Colon (tissue), 2 donors: ENCODE data around the gene HLA-C.
"Not testable (repeated sequence)": the region's sequence is repeated elsewhere in the genome, so short reads cannot be mapped to it uniquely, and the experiment has no call there.

Source experiments
- FAIRE-seq: peaks from 2 replicates; lab custom pipeline; 2012; peaks lifted over from hg19 to GRCh38; lab: Jason Lieb, UNC
- donor health status: control.
- donor health status: control.

The HLA-C gene

GRCh38 chr6:31271641-31272357, at the start of gene HLA-C:
Gene HLA-C, minus strand, starts transcription at chr6:31272092. Its CDS starts 21 bp downstream, at chr6:31272071.
- no peak for FAIRE-seq

GRCh38 chr6:31321005-31321707, 49.3 kb upstream of the HLA-C start:
- FAIRE-seq, result no peak

DNA sequence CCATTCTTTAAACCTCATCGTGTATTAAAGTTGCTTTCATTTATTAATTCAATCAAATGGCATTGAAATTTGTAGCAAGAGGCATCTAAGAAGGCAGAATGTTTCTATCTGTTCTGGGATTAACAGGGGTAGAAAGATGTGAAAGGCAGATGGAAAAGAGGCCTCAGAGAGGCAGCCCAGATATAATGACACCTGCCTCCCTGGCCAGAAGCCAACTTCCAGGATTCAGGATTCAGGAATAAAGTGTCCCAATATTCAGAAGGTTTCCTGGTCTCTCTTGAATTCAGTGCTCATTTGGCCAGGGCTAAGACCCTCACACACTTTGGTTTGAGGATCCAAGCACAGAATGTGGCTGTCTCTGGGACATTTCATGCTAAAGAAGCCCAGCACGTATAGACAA, 45.1 kb upstream of the HLA-C start:
- FAIRE-seq, result no peak

DNA sequence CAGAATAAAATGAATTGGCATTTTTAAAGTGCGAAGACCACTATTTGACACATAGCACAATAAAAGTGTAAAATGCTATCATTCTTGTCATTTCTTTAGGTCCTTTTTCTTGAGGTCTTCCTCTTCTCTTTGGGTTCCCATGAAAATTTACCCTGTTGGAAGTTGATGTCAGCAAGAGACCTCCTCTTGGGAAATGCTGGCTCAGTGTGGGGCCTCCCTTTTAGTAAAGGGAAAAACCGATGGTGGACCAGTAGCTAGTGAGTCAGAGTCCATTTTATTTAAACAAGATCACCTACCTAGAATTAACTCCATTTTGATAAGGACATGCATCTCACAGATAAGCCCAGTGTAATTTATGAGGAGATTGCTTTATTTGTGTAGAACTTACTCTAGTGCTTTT, 37.7 kb upstream of the HLA-C start:
- no peak for FAIRE-seq

- no peak for FAIRE-seq
Measured at GRCh38 chr6:31308845-31309175, 36.9 kb upstream of the HLA-C start.

DNA sequence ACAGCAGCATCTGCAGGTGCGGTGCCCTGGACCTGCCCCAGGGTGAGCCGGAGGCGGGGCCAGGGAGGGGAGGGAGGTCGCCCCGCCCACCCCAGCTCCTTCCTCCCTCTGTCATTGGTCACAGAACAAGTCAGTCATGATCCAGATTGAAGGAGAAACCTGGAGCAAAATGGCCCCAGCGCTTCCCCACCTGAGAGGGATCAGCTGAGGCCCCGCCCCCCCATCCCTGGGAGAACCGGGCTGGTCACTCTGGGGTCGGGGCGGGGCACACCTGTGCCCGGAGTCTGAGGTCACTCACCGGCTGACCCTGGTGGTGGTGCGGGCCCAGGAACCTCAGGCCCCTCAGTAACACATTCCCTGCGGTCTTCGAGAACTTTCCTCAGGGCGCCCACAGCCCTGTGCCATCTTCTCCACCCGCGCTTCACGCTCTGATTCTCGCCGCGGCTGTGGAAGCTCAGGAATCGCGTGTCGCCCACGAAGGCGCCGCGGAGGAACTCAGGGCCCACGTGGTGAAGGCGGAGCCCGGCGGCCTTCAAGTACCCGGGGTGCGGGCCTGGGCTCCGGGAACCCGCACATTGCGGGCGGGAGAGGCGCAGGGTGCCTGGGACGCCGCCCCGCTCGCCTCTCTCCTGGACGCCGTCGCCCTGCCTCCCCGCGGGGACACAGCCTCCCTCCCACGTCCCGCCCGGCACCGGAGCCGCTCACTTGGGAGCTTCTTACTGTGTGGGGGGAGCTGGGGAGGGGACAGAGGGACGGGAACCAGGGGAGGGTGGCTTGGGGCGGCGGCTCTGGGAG, 36.4 kb upstream of the HLA-C start:
- no peak for FAIRE-seq

- FAIRE-seq, result no peak
Measured at GRCh38 chr6:31307669-31308049, 35.8 kb upstream of the HLA-C start.

GRCh38 chr6:31305703-31306219, 33.9 kb upstream of the HLA-C start:
- FAIRE-seq, result no peak

- no peak for FAIRE-seq
Measured at GRCh38 chr6:31304683-31305082, 32.8 kb upstream of the HLA-C start.

GRCh38 chr6:31300797-31301196, 28.9 kb upstream of the HLA-C start:
- FAIRE-seq, result no peak

GRCh38 chr6:31299947-31300346, 28.1 kb upstream of the HLA-C start:
- FAIRE-seq, result no peak

DNA sequence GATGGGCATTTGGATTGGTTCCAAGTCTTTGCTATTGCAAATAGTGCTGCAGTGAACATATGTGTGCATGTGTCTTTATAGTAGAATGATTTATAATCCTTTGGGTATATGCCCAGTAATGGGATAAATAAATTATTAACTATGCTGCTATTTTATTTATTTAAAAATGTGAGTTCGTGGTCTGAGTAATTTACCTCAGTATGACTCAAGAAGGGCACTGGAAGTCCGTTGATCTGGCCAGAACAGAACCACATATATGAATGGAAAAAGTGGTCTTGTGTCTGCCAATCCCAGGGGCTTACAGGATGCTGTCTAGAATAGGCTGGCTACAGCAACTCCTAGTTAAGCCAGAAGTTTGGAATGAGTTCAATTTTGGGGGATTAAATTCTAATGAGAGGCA, 27.6 kb upstream of the HLA-C start:
- FAIRE-seq, result no peak

DNA sequence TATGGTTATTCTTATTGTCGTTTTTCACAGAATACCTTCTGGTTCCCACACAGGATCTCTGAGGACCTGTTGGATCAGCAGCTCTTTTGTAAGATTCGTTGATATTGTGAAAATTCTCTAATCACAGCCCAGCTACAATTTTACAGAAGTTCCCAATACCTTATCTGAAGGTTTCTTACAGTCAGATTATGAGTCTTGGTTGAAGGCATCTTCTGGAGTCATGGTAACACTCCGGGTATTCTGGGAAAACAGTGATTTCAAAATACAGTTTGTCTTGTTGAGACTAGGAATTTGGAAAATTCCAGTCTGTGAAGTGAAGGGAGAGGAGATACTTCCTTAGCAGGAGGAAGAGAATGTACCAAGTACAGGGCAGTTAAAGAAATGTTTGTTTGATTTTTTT, 22.2 kb upstream of the HLA-C start:
- no peak for FAIRE-seq

GRCh38 chr6:31293343-31293742, 21.5 kb upstream of the HLA-C start:
- FAIRE-seq, result no peak

DNA sequence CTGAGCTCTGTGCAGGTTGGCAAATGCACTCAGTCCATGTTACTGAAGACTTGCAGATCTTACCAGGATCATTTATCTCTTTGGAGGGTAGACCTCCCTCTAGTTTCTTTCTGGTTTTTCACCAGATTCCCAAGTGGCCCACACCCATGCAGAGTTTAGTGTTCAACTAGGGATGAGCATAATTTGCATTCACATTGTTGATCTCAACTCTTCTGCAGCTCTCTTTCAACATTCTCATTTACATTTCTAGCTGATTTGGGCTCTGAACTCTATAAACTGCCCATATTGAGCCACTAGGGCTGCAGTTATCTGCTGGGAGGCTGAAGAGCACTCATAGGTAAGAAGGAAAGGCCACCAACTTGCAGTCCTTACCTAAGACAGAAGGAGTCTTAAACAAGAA, 17.9 kb upstream of the HLA-C start:
- FAIRE-seq, result no peak

DNA sequence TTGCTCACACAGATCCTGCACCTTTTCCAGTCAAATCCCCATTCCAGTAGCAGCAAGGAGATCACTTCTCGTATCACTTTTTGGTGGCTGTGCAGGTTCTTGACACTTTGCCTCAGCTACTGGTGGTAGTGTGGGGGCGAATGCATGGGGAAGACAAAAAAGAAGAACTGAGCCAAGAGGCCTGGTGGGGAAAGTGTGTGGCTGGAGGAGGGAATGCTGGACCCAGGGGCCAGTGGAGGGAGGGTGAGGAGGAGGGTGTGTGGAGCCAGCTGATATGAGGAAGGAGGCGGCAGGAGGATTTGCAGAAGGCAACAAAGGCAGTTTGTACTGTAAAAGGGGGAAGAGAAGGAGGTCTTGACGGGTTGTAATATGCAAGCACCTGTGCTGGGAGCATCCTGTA, 15.7 kb upstream of the HLA-C start:
- FAIRE-seq, result no peak

DNA sequence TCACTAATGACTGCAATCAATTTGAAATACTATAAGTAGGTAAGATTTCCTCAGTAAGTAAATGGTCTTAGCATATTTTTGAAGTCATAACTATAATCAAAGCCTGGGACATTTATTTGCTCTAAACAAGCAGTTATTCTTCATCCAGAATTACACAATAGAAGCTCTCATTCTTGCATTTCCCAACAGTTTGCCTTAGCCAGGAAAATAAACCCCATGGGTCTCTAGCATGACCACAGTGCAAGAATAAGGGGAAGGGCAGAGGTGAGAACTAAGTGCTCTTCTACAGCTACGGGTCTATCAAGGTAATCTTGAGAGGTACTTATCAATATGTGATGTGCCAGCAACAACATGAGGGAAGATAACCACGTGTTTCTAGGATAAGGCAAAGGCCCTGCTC, 14.1 kb upstream of the HLA-C start:
- FAIRE-seq, result no peak

DNA sequence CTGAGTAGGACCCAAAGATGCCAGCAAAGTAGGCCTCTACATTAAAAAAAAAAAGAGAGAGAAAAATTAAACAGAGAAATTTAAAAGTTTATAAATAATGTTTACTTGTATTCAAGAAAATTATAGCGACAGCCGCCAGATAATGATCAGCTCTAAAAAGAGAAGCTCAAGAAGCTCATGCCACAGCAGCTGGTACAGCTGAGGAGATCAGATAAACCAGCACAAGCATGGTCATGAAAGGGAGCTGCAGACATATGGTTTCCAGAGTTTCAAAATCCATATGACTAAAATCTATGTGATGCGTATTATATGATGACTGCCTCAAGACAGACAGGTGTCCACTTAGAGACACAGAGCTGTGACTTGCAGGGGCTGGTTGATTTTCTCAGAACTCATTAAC, 13.6 kb upstream of the HLA-C start:
- no peak for FAIRE-seq

GRCh38 chr6:31279647-31280046, 7.8 kb upstream of the HLA-C start:
- FAIRE-seq, result not testable (repeated sequence)

DNA sequence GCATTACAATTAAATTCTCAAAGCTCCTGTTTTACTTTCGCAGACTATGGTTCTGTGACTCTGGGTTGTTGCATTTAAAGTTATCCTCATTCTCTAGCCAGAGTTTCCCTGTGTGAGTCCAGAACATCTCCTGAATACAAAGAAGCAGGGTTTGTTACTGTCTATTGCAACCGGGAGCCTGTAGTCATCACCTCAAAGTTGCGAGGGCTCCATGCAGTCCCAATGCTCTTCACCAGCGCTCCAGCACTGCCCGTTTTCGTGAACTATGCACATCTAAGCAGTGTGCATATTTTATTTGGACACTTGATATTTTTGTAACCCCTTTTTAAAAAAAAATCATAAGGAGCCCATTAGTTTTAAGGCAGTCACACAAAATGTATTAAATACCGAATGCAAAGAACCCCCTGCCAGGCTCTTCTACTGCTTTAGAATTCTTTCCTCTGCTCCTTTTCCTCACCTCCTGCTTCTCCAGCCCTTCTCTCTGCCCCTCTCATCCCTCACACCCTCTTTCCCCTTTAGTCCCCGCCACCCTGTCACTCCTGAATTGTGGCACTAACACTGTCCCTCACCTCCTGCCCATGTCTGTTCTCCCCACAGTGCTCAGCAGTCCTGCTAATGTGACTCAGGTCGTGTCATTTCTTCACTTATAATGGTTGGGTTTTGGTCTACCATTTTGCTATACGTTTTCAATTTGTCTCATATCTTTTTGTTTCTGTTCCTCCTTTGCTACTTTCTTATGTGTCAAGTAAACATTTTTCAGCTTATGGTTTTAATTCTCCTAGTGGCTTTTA, 1.1 kb upstream of the HLA-C start:
- FAIRE-seq, result no peak

DNA sequence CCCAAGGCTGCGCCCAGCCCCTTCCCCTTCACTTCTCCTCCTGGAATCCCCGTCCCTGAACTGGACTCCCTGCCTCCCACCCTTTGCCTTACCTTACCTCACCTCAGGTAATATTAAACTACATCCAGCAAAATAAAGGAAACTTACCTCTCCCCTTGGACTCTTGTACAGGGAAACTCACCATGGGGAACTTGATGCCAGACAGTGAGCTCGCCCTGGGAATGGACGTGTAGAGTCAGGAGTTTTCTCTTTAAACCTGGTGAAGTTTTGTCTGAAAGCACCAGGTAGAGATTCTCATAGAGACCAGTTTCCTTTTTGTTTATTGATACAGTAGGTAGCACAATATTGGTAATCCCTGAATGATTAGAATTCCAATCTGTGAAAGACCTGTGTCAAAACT, 544 bp upstream of the HLA-C start:
- no peak for FAIRE-seq
